HepG2 (cell line): ENCODE results near the gene BICDL1. TPM values are rescaled to one million over a fixed set of nuclear protein-coding genes. Genes with fewer than 3 reads are reported as not detected.

Experiments
- BHLHE40 ChIP-seq: IDR thresholded peaks from 2 replicates; pipeline ENCODE4 v1.6.1; 2011; ENCODE audit warnings: low read length, improper control_type of control experiment
- CEBPG ChIP-seq: IDR thresholded peaks from 2 replicates; pipeline ENCODE4 v1.6.1; 2016
- E2F5 ChIP-seq: sonication (generic); formaldehyde crosslinking; conservative IDR thresholded peaks from 2 replicates; pipeline ENCODE4 v1.4.0; 2020; ENCODE audit warnings: missing genetic modification reagents
- FOXO1 ChIP-seq: sonication (generic); formaldehyde crosslinking; IDR thresholded peaks from 2 replicates; pipeline ENCODE4 v1.4.0; 2020; ENCODE audit warnings: missing genetic modification reagents
- FOXP4 ChIP-seq: sonication (generic); formaldehyde crosslinking; IDR thresholded peaks from 2 replicates; pipeline ENCODE4 v1.4.0; 2020; ENCODE audit warnings: missing genetic modification reagents
- GATAD2A ChIP-seq: IDR thresholded peaks from 2 replicates; pipeline ENCODE4 v1.6.1; 2016
- HDAC2 ChIP-seq: sonication (generic); formaldehyde crosslinking; IDR thresholded peaks from 2 replicates; pipeline ENCODE4 v1.4.0; 2020; ENCODE audit warnings: missing genetic modification reagents
- HNF4G ChIP-seq, 2 experiments: sonication (generic) in 1 of 2; formaldehyde crosslinking in 1 of 2; IDR thresholded peaks; 2 replicates each; pipeline versions ENCODE4 v1.4.0 to v1.6.1; 2011 to 2020; ENCODE audit warnings: borderline replicate concordance in 2 of 2, low read depth in 2 of 2, mild to moderate bottlenecking in 2 of 2, low read length in 1 of 2, missing genetic modification reagents in 1 of 2, moderate library complexity in 1 of 2
- IKZF1 ChIP-seq: fragments of 450-650 bp; IDR thresholded peaks from 2 replicates; pipeline ENCODE4 v1.7.1; 2016
- IRF9 ChIP-seq: sonication (generic); formaldehyde crosslinking; IDR thresholded peaks from 2 replicates; pipeline ENCODE4 v1.8.0; 2022; ENCODE audit warnings: missing genetic modification reagents, mild to moderate bottlenecking, borderline replicate concordance
- MTA1 ChIP-seq: sonication (generic); formaldehyde crosslinking; IDR thresholded peaks from 2 replicates; pipeline ENCODE4 v1.4.0; 2020; ENCODE audit warnings: missing genetic modification reagents, mild to moderate bottlenecking, borderline replicate concordance
- REPIN1 ChIP-seq: sonication (generic); formaldehyde crosslinking; IDR thresholded peaks from 2 replicates; pipeline ENCODE4 v1.8.0; 2022; ENCODE audit warnings: missing genetic modification reagents, low read depth, mild to moderate bottlenecking, borderline replicate concordance
- SOX13 ChIP-seq, 3 experiments: fragments of 450-650 bp in 1 of 3; sonication (generic) in 1 of 3; formaldehyde crosslinking in 1 of 3; IDR thresholded peaks in 2 of 3; conservative IDR thresholded peaks in 1 of 3; 2 replicates each; pipeline versions ENCODE4 v1.5.0 to v1.6.1; 2016 to 2020; ENCODE audit warnings: antibody characterized with exemption in 1 of 3, mild to moderate bottlenecking in 1 of 3, missing compliant biosample characterization in 1 of 3, missing genetic modification reagents in 1 of 3, moderate library complexity in 1 of 3
- ZMYM3 ChIP-seq: sonication (generic); formaldehyde crosslinking; IDR thresholded peaks from 2 replicates; pipeline ENCODE4 v1.5.1; 2020; ENCODE audit warnings: mild to moderate bottlenecking, missing genetic modification reagents
- ZNF18 ChIP-seq: sonication (generic); formaldehyde crosslinking; IDR thresholded peaks from 2 replicates; pipeline ENCODE4 v1.8.0; 2022; ENCODE audit warnings: mild to moderate bottlenecking, missing genetic modification reagents; ENCODE audit not compliant: insufficient replicate concordance
- ZNF230 ChIP-seq: sonication (generic); formaldehyde crosslinking; IDR thresholded peaks from 2 replicates; pipeline ENCODE4 v1.4.0; 2020; ENCODE audit warnings: mild to moderate bottlenecking, missing genetic modification reagents
- ZNF292 ChIP-seq: sonication (generic); formaldehyde crosslinking; IDR thresholded peaks from 2 replicates; pipeline ENCODE4 v1.8.1; 2022; ENCODE audit warnings: mild to moderate bottlenecking, low read depth, missing genetic modification reagents, borderline replicate concordance
- ZNF350 ChIP-seq: sonication (generic); formaldehyde crosslinking; IDR thresholded peaks from 2 replicates; pipeline ENCODE4 v1.4.0; 2020; ENCODE audit warnings: mild to moderate bottlenecking, low read depth, missing genetic modification reagents, borderline replicate concordance
- ZNF383 ChIP-seq: sonication (generic); formaldehyde crosslinking; IDR thresholded peaks from 2 replicates; pipeline ENCODE4 v1.4.0; 2020; ENCODE audit warnings: missing genetic modification reagents, mild to moderate bottlenecking, borderline replicate concordance
- ZNF557 ChIP-seq: sonication (generic); formaldehyde crosslinking; IDR thresholded peaks from 2 replicates; pipeline ENCODE4 v1.4.0; 2020; ENCODE audit warnings: missing genetic modification reagents
- polyA plus RNA-seq, 8 experiments: library from polyadenylated mRNA; depleted of rRNA in 3 of 8; stranded (reverse) in 7 of 8; unstranded in 1 of 8; fragments of >200 nt; fragmentation: Illumina TruSeq in 4 of 8; extraction: Trizol in 4 of 8; gene quantifications; 2 replicates each; pipeline versions ENCODE4 v1.2.1 to v1.2.3, GENCODE V29; 2011 to 2016; ENCODE audit warnings: low read depth in 4 of 8, missing spikeins in 1 of 8, mixed read lengths in 1 of 8; ENCODE audit not compliant: insufficient read depth in 1 of 8
- total RNA-seq, 5 experiments: library from RNA; depleted of rRNA; stranded (reverse); fragments of >200 nt; fragmentation: Illumina TruSeq; extraction: Trizol; gene quantifications; 2 replicates each; pipeline ENCODE4 v1.2.3, GENCODE V29; 2016; ENCODE audit warnings: low read depth in 1 of 5
- TF ChIP-seq, protein P1 (sequence below): sonication (generic); formaldehyde crosslinking; IDR thresholded peaks from 2 replicates; pipeline ENCODE4 v1.5.1; 2020; ENCODE audit warnings: mild to moderate bottlenecking, moderate library complexity, missing genetic modification reagents

The BICDL1 gene
- total and polyA plus RNA-seq, 2 of the 13 experiments (the other 11 are each of a cell fraction or from before 2014, with no cell fraction given), result 3.6 to 9.7 TPM

GRCh38 chr12:120121766-120122293, 132.8 kb downstream of the BICDL1 start (continued):
- TF ChIP-seq ZNF292 (peak; percentile 59; the same call in 1 of the 2 replicates), ZNF557 (CRISPR knock-in tag) (0 out of 2 replicates have a peak, but pooled peaks have one; percentile 54), E2F5 (CRISPR knock-in tag) (no peak), MTA1 (0 out of 2 replicates have a peak, but pooled peaks have one; percentile 34), ZNF18 (CRISPR knock-in tag) (peak; percentile 86), FOXP4 (CRISPR knock-in tag) (peak; percentile 91), SOX13 (IDR thresholded peaks at IDR 0.05) (peak; percentile 83), SOX13 (CRISPR knock-in tag; conservative IDR thresholded peaks at IDR 0.05 in 1 of 2, IDR thresholded peaks at IDR 0.05 in 1 of 2) (peak in 1 of 2 experiments; percentile 94; a peak in 2 of 4 replicates), REPIN1 (CRISPR knock-in tag) (0 out of 2 replicates have a peak, but pooled peaks have one; percentile 16), ZMYM3 (CRISPR knock-in tag) (peak; percentile 53; the same call in 1 of the 2 replicates), HDAC2 (CRISPR knock-in tag) (peak; percentile 73), IRF9 (CRISPR knock-in tag) (peak; percentile 23; the same call in 1 of the 2 replicates), HNF4G (IDR thresholded peaks at IDR 0.05; ENCODE audit: borderline replicate concordance, low read depth, low read length) (0 out of 2 replicates have a peak, but pooled peaks have one; percentile 20), HNF4G (CRISPR knock-in tag; IDR thresholded peaks at IDR 0.05; ENCODE audit: borderline replicate concordance, low read depth) (0 out of 2 replicates have a peak, but pooled peaks have one; percentile 33), ZNF383 (CRISPR knock-in tag) (no peak), IKZF1 (no peak), CEBPG (CRISPR knock-in tag) (peak; percentile 57; the same call in 1 of the 2 replicates), BHLHE40 (0 out of 2 replicates have a peak, but pooled peaks have one; percentile 3), ZNF350 (CRISPR knock-in tag) (peak; percentile 20; the same call in 1 of the 2 replicates), GATAD2A (peak; percentile 84), ZNF230 (CRISPR knock-in tag) (no peak), FOXO1 (peak; percentile 74)
- TF ChIP-seq, protein P1, sequence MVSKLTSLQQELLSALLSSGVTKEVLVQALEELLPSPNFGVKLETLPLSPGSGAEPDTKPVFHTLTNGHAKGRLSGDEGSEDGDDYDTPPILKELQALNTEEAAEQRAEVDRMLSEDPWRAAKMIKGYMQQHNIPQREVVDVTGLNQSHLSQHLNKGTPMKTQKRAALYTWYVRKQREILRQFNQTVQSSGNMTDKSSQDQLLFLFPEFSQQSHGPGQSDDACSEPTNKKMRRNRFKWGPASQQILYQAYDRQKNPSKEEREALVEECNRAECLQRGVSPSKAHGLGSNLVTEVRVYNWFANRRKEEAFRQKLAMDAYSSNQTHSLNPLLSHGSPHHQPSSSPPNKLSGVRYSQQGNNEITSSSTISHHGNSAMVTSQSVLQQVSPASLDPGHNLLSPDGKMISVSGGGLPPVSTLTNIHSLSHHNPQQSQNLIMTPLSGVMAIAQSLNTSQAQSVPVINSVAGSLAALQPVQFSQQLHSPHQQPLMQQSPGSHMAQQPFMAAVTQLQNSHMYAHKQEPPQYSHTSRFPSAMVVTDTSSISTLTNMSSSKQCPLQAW (CRISPR knock-in tag), result peak; percentile 21; the same call in 1 of the 2 replicates
